SK-N-MC (cell line): ENCODE results near the gene KAT6B.

Experiments used
- DNase-seq: peaks from one replicate; pipeline ENCODE4 v3.0.0-alpha.2; 2011; ENCODE audit warnings: low read depth, low spot score
- H3K27ac ChIP-seq: fragments of 200-600 bp; sonication (generic); 2 replicates; pipeline ENCODE4 v1.5.1; 2016; ENCODE audit warnings: mixed run types
- H3K36me3 ChIP-seq: fragments of 200-600 bp; sonication (generic); 2 replicates; pipeline ENCODE4 v1.6.1; 2017; ENCODE audit warnings: antibody characterized with exemption, low read length, mixed read lengths; ENCODE audit not compliant: insufficient read depth
- H3K4me3 ChIP-seq: fragments of 200-600 bp; sonication (generic); 2 replicates; pipeline ENCODE4 v1.5.1; 2016
- H3K9ac ChIP-seq: fragments of 200-600 bp; sonication (generic); 2 replicates; pipeline ENCODE4 v1.8.0; 2017; ENCODE audit warnings: mixed run types, mixed read lengths; ENCODE audit not compliant: insufficient read length
- H3K9me3 ChIP-seq: fragments of 200-600 bp; sonication (generic); 2 replicates; pipeline ENCODE4 v1.6.1; 2017; ENCODE audit warnings: low read depth, mild to moderate bottlenecking, antibody characterized with exemption, low read length, moderate library complexity, mixed read lengths
- EZH2 ChIP-seq: fragments of 200-600 bp; sonication (generic); IDR thresholded peaks from one replicate; pipeline ENCODE4 v1.6.1; 2017; ENCODE audit warnings: antibody characterized with exemption
- FOXP2 ChIP-seq: optimal IDR thresholded peaks from 2 replicates; pipeline ENCODE3; 2011; ENCODE audit warnings: mild to moderate bottlenecking, moderate library complexity; ENCODE audit not compliant: insufficient read depth; ENCODE audit errors: extremely low read length, control extremely low read depth
- POLR2AphosphoS5 ChIP-seq: IDR thresholded peaks from 2 replicates; pipeline ENCODE4 v1.6.1; 2012; ENCODE audit warnings: mild to moderate bottlenecking, low read depth, low read length, borderline replicate concordance

Gene KAT6B

GRCh38 chr10:74947781-74948401 is 121.5 kb downstream of the KAT6B start:
- TF ChIP-seq POLR2AphosphoS5 (no peak), EZH2 (no peak), FOXP2 (no peak)
- DNase-seq: no peak
- no peak overlapping the region for H3K4me3 ChIP-seq
- H3K9ac ChIP-seq: no peak overlapping the region
- no peak overlapping the region for H3K27ac ChIP-seq
- H3K36me3 ChIP-seq: no peaks in the 10 kb centered on the region
- no peaks in the 10 kb centered on the region for H3K9me3 ChIP-seq

DNA sequence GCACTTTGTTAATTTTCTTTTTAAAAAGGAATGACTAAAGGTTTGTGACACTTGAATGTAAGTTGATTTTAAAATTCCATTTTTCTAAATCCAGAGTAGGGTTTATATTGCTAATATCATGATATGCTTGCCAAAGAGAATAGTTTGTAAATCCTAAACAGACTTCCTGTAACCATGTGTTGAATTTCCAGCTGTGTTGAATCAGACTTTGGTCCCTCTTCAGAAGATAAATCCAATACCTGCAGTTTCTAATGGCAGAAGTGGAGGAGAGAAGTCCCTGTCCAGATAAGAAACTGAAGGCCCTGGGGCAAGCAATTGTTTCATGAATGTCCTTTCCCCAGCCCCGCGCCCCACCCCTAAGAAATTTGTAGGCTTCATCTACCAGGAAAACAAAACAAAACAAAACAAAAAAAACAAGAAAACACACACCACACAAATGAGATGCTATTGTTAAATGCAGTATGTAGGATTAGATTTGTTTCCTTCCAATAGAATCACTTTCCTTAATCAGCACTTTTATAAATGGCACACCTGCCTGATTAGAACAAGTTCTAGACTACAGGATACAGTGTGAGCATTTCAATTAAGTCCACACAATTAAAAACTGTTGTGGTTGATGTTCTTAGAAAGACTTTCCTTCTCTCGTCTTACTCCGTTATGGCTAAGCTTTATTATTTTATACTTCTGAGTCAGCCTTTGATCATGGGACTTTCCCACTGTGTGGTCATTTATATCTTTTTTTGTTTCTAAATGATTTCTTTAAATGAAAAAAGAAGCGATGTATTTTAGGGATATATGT is 122.8 kb downstream of the KAT6B start:
- no peaks in the 10 kb centered on the region for H3K9me3 ChIP-seq
- no peak overlapping the region for H3K27ac ChIP-seq
- no peak overlapping the region for H3K9ac ChIP-seq
- no peak overlapping the region for H3K4me3 ChIP-seq
- no peak for DNase-seq
- TF ChIP-seq EZH2 (no peak), FOXP2 (no peak), POLR2AphosphoS5 (no peak)
- no peaks in the 10 kb centered on the region for H3K36me3 ChIP-seq

- Histone ChIP-seq H3K4me3 (no peak overlapping the region), H3K36me3 (no peaks in the 10 kb centered on the region), H3K27ac (no peak overlapping the region), H3K9me3 (no peaks in the 10 kb centered on the region), H3K9ac (no peak overlapping the region)
- no peak for DNase-seq
- TF ChIP-seq EZH2 (no peak), POLR2AphosphoS5 (no peak), FOXP2 (no peak)
These were observed 123.7 kb downstream of the KAT6B start for GRCh38 chr10:74949843-74950765.

- Histone ChIP-seq H3K27ac (no peak overlapping the region), H3K36me3 (no peaks in the 10 kb centered on the region), H3K9me3 (no peaks in the 10 kb centered on the region), H3K9ac (no peak overlapping the region), H3K4me3 (no peak overlapping the region)
- no peak for DNase-seq
- TF ChIP-seq POLR2AphosphoS5 (no peak), EZH2 (no peak), FOXP2 (no peak)
These were observed 126.8 kb downstream of the KAT6B start for GRCh38 chr10:74953214-74953613.

DNA sequence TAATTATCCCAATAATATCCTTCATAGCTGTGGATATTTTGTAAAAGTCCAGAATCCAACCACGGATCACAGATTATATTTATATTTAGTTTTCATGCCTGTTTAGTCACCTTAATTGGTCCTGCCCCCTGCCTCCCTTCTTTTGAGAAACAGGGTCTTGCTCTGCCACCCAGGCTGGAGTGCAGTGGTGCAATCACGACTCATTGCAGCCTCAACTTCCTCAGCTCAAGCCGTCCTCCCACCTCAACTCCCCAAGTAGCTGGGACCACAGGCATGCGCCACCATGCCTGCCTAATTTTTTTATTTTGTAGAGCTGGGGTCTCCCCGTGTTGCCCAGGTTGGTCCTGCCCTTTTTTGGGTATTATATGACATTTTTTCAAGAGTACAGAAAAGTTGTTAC is 129.4 kb downstream of the KAT6B start:
- Histone ChIP-seq H3K36me3 (no peaks in the 10 kb centered on the region), H3K4me3 (no peak overlapping the region), H3K9ac (no peak overlapping the region), H3K9me3 (no peaks in the 10 kb centered on the region), H3K27ac (no peak overlapping the region)
- DNase-seq: no peak
- no peak for TF ChIP-seq POLR2AphosphoS5
- no peak for TF ChIP-seq EZH2
- no peak for TF ChIP-seq FOXP2

GRCh38 chr10:74956555-74957111 is 130.2 kb downstream of the KAT6B start:
- Histone ChIP-seq H3K27ac (no peak overlapping the region), H3K9ac (no peak overlapping the region), H3K4me3 (no peak overlapping the region), H3K9me3 (no peaks in the 10 kb centered on the region), H3K36me3 (no peaks in the 10 kb centered on the region)
- DNase-seq: no peak
- TF ChIP-seq FOXP2 (no peak), POLR2AphosphoS5 (no peak), EZH2 (no peak)

GRCh38 chr10:74957285-74957961 is 131.0 kb downstream of the KAT6B start:
- TF ChIP-seq FOXP2: no peak
- TF ChIP-seq POLR2AphosphoS5: no peak
- TF ChIP-seq EZH2: no peak

GRCh38 chr10:74958316-74958715 is 131.9 kb downstream of the KAT6B start:
- H3K4me3 ChIP-seq: no peak overlapping the region
- DNase-seq: no peak
- H3K9me3 ChIP-seq: no peaks in the 10 kb centered on the region
- H3K9ac ChIP-seq: no peak overlapping the region
- H3K36me3 ChIP-seq: no peaks in the 10 kb centered on the region
- H3K27ac ChIP-seq: no peak overlapping the region
- TF ChIP-seq FOXP2 (no peak), EZH2 (no peak)

More at GRCh38 chr10:74957285-74957961, 131.0 kb downstream of the KAT6B start:
- no peak overlapping the region for H3K4me3 ChIP-seq
- H3K9ac ChIP-seq: no peak overlapping the region
- no peak overlapping the region for H3K27ac ChIP-seq
- no peak for DNase-seq
- H3K9me3 ChIP-seq: no peaks in the 10 kb centered on the region
- H3K36me3 ChIP-seq: no peaks in the 10 kb centered on the region
